HEK293T (cell line): ENCODE data around the gene DES.

ENCODE experiments used
- ARNT ChIP-seq: fragments of 450-650 bp; IDR thresholded peaks from 2 replicates; pipeline ENCODE4 v1.6.1; 2017; ENCODE audit warnings: mild to moderate bottlenecking
- BHLHE40 ChIP-seq: fragments of 450-650 bp; IDR thresholded peaks from 2 replicates; pipeline ENCODE4 v1.6.1; 2016; ENCODE audit warnings: mild to moderate bottlenecking, moderate library complexity, borderline replicate concordance
- ELF4 ChIP-seq: fragments of 450-650 bp; IDR thresholded peaks from 2 replicates; pipeline ENCODE4 v1.6.1; 2017; ENCODE audit warnings: antibody characterized with exemption
- FOXA1 ChIP-seq: fragments of 450-650 bp; IDR thresholded peaks from 2 replicates; pipeline ENCODE4 v1.6.1; 2016; ENCODE audit warnings: mild to moderate bottlenecking
- FOXK2 ChIP-seq: fragments of 450-650 bp; IDR thresholded peaks from 2 replicates; pipeline ENCODE4 v1.6.1; 2016; ENCODE audit warnings: mild to moderate bottlenecking
- FOXM1 ChIP-seq: fragments of 450-650 bp; IDR thresholded peaks from 2 replicates; pipeline ENCODE4 v1.6.1; 2017; ENCODE audit warnings: mild to moderate bottlenecking, borderline replicate concordance
- LEF1 ChIP-seq: fragments of 450-650 bp; IDR thresholded peaks from 2 replicates; pipeline ENCODE4 v1.6.1; 2017; ENCODE audit warnings: mild to moderate bottlenecking, borderline replicate concordance
- SUZ12 ChIP-seq: fragments of 450-650 bp; IDR thresholded peaks from 2 replicates; pipeline ENCODE4 v1.6.1; 2016; ENCODE audit warnings: mild to moderate bottlenecking
- TARDBP ChIP-seq: fragments of 450-650 bp; IDR thresholded peaks from 2 replicates; pipeline ENCODE4 v1.6.1; 2016
- TF ChIP-seq, protein P1 (sequence below): fragments of 450-650 bp; IDR thresholded peaks from 2 replicates; pipeline ENCODE4 v1.6.1; 2016

DNA sequence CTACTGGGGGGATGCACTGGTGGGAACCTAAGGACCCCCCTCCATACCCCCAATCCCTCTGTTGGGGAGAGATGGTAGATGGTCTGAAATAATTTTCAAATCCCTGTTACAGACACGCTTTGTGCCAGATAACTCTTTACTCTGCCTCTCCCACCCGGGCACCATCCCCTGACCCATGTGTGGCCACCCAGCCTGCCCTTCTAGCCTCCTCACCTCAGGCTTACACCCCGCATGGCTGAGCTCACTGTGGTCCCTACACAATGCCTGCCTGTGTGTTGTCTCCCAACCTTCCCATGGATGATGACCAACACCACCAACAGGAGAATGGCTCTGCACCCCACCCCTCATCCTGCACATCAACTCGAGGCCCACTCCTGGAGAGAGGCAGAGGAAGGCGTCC, 31.4 kb downstream of the DES start:
- TF ChIP-seq FOXA1: no peak
- TF ChIP-seq TARDBP: no peak
- no peak for TF ChIP-seq SUZ12
- TF ChIP-seq LEF1: no peak
- TF ChIP-seq, protein P1, sequence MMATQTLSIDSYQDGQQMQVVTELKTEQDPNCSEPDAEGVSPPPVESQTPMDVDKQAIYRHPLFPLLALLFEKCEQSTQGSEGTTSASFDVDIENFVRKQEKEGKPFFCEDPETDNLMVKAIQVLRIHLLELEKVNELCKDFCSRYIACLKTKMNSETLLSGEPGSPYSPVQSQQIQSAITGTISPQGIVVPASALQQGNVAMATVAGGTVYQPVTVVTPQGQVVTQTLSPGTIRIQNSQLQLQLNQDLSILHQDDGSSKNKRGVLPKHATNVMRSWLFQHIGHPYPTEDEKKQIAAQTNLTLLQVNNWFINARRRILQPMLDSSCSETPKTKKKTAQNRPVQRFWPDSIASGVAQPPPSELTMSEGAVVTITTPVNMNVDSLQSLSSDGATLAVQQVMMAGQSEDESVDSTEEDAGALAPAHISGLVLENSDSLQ: no peak
- no peak for TF ChIP-seq ELF4
- no peak for TF ChIP-seq BHLHE40
- no peak for TF ChIP-seq FOXK2
- no peak for TF ChIP-seq FOXM1
- TF ChIP-seq ARNT: no peak
